Stimulated activated CD8-positive, alpha-beta memory T cell treated with anti-CD3 and anti-CD28 coated beads, Interleukin-12 subunit alpha, Interleukin-12 subunit beta, amount 100 ng/mL, for 4 hours (primary cell): ENCODE data around the gene IKZF1.

Source experiments
- DNase-seq: peaks from one replicate; pipeline ENCODE4 v3.0.0-alpha.2; 2020; ENCODE audit warnings: low read depth

Gene IKZF1

DNA sequence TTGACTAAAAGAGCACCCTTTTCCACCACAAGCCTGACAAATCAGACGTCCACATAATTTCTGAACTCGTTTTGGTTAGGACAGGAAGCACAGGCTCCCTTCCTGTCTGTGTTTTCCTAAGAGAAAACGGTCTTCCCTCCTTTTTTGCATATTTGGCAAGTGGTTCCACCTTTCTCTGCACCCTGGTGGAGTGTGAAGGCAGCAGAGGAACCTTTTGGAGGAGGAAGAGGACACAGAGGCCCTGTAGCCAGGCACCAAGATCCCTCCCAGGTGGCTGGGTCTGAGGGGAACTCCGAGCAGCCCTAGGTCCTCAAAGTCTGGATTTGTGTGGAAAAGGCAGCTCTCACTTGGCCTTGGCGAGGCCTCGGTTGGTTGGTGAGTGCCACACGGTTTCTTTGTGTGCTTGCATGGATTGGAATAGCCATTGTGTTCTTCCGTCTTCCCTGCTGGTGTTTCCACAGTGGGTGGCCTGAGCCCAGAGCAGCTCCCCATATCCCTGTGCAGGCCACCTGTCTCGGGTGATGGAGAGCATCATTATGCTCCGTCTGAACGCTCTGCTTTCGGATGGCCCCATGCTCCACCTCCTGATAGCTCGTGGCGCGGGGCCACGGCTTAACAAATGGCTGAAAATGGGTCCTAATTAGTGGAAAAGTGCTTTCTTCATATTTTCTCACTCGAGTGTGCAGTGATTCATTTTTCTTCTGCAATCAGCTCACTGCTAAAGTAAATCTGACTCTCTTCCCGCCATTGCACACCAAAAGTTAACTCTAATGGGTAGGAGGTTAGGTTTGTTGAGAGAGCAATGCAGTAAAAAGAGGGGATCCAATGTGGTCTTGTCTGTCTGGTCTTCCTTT is 4.2 kb downstream of the IKZF1 start:
- no peak for DNase-seq

DNA sequence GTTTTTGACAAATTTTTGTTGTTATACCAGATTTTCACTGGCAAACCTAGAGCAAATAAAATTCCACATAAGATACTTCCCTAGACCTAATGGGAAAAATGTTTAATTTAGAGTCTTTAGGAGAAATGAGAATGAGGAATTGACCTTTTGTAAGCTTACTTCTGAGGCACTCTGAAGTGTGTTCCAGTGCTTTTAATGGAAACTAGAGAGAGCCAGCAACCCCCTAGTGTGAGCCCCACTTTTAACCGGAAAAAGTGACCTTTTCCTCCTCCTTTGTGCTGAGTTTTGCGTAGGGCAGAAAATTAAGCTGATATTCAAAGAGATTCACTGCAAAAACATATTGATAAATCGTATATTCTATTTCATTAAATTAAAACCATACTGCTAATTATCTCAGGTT is 5.2 kb downstream of the IKZF1 start:
- DNase-seq = no peak

DNA sequence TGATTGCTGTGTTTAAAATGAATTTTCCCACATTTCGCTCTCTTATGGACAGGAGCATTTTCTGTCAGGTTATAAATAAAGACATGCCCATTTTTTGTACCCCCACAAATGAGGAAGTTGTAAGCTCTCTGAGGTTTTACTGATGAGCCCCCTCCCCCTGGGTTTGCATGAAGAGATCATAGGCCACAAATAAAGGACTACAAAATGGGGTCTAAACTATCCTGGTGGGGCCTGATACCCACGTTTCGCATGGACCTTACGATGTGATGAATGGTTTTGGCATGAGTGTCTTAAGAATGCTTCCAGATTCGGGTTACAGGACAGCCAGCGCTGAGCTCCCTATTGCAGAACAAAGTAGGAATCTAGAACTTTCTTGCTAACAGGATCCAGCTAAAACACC is 5.8 kb downstream of the IKZF1 start:
- DNase-seq = no peak

- DNase-seq = no peak
These were observed 6.4 kb downstream of the IKZF1 start for GRCh38 chr7:50310956-50311355.

- DNase-seq = no peak
These were observed 8.0 kb downstream of the IKZF1 start for GRCh38 chr7:50312250-50313162.

GRCh38 chr7:50314836-50315592 is 10.5 kb downstream of the IKZF1 start:
- no peak for DNase-seq

- DNase-seq = no peak
These were observed 11.5 kb downstream of the IKZF1 start for GRCh38 chr7:50315739-50316671.

- no peak for DNase-seq
These were observed 12.7 kb downstream of the IKZF1 start for GRCh38 chr7:50317221-50317678.

DNA sequence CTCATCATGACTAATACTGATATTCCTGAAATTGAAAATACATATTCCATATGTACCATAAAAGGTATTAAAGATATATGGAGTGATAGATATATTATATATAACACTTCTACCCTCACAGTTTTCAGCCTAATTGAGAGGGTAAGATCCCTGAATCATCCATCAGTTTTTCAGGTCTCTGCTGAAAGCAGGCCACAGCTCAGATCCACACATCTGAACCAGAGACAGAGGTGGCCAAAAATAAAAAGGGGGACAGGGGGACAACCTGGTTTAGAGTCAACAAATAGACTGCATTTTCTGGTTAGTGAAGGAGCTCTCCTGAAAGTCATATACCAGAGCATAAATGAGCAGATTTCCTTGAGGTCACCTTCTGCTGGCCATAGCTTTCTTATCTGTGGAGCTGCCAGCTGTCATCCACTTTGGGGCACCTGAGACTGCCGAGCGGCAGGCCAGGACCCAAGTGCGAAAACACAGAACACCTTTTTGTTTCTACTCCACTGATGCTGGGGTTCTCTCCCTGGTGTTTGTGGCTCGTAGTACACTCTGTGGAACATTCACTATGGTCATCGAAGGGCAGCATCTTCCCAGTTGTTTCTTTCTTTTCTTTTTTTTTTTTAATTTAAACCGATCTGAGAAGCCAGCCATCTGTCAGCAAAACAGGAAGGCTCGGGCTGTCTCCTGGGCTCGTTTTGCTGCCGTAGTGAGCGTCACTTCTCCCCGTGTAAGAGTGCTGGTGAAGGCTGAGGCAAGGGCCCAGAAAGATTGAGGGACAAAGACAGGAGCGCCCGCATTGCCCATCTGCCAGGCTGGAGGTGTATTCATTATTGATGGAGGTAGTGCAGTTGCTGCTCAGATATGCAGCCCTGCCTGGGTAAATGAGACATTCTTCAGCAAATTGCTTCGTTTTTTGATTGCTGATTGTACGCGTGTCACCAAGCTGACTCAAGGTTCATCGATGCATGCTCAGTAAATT is 13.5 kb downstream of the IKZF1 start:
- no peak for DNase-seq

- no peak for DNase-seq
These were observed 17.1 kb downstream of the IKZF1 start for GRCh38 chr7:50321487-50322067.

DNA sequence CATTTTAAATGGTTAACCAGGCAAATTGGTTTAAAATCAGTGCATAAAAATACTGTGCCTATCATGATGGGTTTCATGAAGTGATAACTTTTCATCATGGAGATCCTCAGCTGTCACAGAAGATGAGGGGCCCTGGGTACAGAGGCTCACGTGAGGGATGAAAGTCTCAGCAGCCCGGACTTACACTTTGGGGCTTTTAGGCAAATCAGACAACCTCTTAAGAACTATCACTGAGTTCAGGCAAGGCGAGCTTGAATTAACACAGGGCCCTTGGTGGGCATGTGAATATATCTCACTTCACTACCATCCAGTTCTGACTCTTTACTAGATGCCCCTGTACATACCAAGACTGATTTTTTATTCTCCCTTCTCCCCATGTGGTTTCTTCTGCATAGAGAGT is 19.6 kb downstream of the IKZF1 start:
- no peak for DNase-seq

DNA sequence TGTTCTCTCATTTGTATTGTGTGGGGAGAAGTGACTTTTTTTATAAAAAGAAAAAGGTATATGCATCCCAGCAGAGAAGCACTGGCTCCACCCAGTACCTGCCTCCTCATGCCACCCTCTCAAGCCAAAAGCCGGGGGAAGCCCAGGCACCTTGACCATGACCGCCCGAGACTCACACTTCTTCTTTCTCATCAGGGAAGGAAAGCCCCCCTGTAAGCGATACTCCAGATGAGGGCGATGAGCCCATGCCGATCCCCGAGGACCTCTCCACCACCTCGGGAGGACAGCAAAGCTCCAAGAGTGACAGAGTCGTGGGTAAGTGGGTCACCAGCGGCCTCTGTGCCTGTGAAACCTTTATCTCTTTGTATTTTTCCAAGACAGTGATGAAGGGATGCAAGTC is 22.9 kb downstream of the IKZF1 start:
- no peak for DNase-seq

- DNase-seq = no peak
These were observed 25.3 kb downstream of the IKZF1 start for GRCh38 chr7:50329775-50330174.

- DNase-seq = no peak
These were observed 25.7 kb downstream of the IKZF1 start for GRCh38 chr7:50330254-50330653.

GRCh38 chr7:50330696-50331095 is 26.2 kb downstream of the IKZF1 start:
- no peak for DNase-seq

DNA sequence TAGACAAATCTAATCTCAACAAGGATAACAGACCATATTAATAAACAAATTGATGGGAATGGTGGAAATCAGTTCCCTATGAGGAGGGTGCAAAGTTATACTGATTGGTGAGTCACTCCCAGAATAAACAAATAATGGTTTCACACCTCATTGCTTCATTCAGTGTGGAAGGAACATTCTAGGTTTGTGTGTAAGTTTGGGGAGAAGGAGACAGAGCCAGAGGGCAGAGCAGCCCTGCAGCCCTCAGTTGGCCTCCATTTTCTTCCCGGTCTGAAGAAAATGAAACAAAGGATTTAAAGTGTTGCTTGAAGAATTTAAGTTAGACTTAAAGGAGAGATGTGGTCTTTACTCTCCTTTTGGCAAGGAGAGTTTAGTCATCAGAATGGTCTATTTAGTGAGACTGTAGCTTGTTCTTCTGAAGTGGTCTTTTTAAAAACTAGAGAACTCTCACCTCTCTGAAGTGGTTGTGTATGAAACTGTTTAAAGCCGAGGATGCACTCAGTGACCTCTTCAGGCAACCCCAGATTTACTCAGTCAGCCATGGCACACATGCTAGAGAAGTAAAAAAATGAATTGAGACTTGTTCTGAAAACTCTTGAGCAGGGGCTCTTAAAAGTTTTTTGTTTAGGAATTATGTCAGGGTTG is 27.2 kb downstream of the IKZF1 start:
- no peak for DNase-seq

DNA sequence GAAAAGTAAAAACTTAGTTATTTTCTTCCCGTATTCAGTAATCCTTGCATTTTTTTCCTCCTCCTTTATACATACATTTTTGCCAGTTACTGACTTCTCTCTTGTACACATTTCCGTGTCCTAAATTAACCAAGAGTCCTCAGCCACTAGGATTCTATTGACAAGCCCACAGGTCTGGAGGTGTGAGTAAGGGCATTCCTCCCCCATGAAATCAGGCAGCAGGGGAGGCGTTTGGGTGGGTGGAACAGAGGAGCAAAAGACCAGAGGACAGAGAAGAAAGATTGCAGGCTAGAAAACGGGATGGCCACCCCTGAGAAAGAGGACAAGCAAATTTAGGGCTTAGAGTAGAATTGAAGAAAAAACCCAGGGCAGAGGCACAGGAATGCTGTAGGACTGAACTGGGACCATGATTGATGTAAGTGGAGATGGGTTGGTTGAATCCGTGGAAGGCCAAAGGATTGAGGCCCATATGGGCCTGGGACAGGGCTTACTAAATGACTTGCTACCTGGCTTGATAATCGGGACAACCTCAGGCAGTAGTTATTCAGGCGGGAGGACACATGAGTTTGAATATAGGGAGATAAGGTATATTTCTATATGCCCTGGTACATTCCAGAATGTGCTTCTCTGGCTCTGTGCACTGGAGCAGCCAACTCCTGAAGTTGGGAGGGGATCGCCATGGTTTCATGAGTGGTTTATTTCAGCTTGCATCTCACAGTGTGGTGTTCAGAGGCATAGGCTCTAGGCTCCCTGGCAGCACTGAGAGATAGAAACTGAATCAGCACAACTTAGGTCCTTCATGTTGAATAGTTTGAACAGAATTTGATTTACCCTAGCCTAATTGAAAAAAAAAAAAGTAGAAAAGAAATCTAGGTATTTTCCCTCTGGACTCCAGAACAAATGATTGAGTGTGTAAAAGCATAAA is 28.0 kb downstream of the IKZF1 start:
- no peak for DNase-seq

DNA sequence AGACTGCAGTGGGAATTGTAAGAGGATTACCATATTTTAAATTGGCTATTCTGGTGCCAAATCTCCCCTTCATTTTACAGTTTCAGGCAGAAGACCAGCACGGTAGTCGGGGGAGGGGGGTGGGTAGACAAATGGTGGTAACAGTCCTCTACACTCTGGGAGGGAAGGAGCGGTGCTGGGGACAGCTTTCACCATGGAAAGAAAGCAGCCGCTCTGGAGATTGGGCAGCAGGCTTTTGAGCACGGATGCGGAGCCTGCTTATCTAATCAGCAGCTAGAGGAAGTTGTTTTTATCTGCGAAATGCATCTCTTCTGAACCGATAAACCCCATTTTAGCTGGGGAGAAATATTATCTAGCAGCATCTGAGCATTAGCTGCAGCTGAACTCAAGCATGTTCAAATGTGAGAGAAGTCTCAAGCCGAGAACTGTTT is 28.7 kb downstream of the IKZF1 start:
- DNase-seq = no peak
